HepG2 (cell line): ENCODE measurements around the gene DPM2. TPM values are rescaled to one million over a fixed set of nuclear protein-coding genes. Genes with fewer than 3 reads are reported as not detected.

Experiments used
- ARID2 ChIP-seq: sonication (generic); formaldehyde crosslinking; IDR thresholded peaks from 2 replicates; pipeline ENCODE4 v1.8.1; 2022; ENCODE audit warnings: mild to moderate bottlenecking, missing genetic modification reagents, borderline replicate concordance
- ATM ChIP-seq: fragments of 450-650 bp; IDR thresholded peaks from 2 replicates; pipeline ENCODE4 v1.7.1; 2017; ENCODE audit warnings: mild to moderate bottlenecking, borderline replicate concordance
- CTCF ChIP-seq: sonication (generic); formaldehyde crosslinking; IDR thresholded peaks from 2 replicates; pipeline ENCODE4 v1.5.0; 2020; ENCODE audit warnings: mild to moderate bottlenecking, missing genetic modification reagents, moderate library complexity
- DBP ChIP-seq: sonication (generic); formaldehyde crosslinking; IDR thresholded peaks from 2 replicates; pipeline ENCODE4 v1.4.0; 2020; ENCODE audit warnings: missing genetic modification reagents; ENCODE audit errors: not compliant biosample characterization
- GMEB1 ChIP-seq: sonication (generic); formaldehyde crosslinking; IDR thresholded peaks from 2 replicates; pipeline ENCODE4 v1.5.1; 2020; ENCODE audit warnings: missing genetic modification reagents, mild to moderate bottlenecking, borderline replicate concordance
- HDAC2 ChIP-seq: sonication (generic); formaldehyde crosslinking; IDR thresholded peaks from 2 replicates; pipeline ENCODE4 v1.4.0; 2020; ENCODE audit warnings: missing genetic modification reagents
- JUND ChIP-seq: sonication (generic); formaldehyde crosslinking; IDR thresholded peaks from 2 replicates; pipeline ENCODE4 v1.8.0; 2022; ENCODE audit warnings: mild to moderate bottlenecking, missing genetic modification reagents
- KAT8 ChIP-seq: IDR thresholded peaks from 2 replicates; pipeline ENCODE4 v1.6.1; 2016; ENCODE audit warnings: missing genetic modification reagents, missing compliant biosample characterization
- KLF16 ChIP-seq, 2 experiments: sonication (generic) in 1 of 2; formaldehyde crosslinking in 1 of 2; IDR thresholded peaks; 2 replicates each; pipeline versions ENCODE4 v1.6.1 to v1.8.0; 2016 to 2023; ENCODE audit warnings: missing genetic modification reagents in 2 of 2, missing compliant biosample characterization in 1 of 2
- NCOA2 ChIP-seq: sonication (generic); formaldehyde crosslinking; IDR thresholded peaks from 2 replicates; pipeline ENCODE4 v1.8.0; 2022; ENCODE audit warnings: inconsistent platforms
- PRMT3 ChIP-seq: sonication (generic); formaldehyde crosslinking; IDR thresholded peaks from 2 replicates; pipeline ENCODE4 v1.8.1; 2022; ENCODE audit warnings: low read depth, mild to moderate bottlenecking, moderate library complexity, missing genetic modification reagents, borderline replicate concordance
- SETDB1 ChIP-seq: sonication (generic); formaldehyde crosslinking; IDR thresholded peaks from 2 replicates; pipeline ENCODE4 v1.5.1; 2020; ENCODE audit warnings: missing genetic modification reagents, mild to moderate bottlenecking, borderline replicate concordance
- TFDP2 ChIP-seq: sonication (generic); formaldehyde crosslinking; IDR thresholded peaks from 2 replicates; pipeline ENCODE4 v1.4.0; 2020; ENCODE audit warnings: missing genetic modification reagents
- ZBTB49 ChIP-seq: sonication (generic); formaldehyde crosslinking; IDR thresholded peaks from 2 replicates; pipeline ENCODE4 v1.4.0; 2020; ENCODE audit warnings: missing genetic modification reagents, borderline replicate concordance
- ZFP82 ChIP-seq: sonication (generic); formaldehyde crosslinking; IDR thresholded peaks from 2 replicates; pipeline ENCODE4 v1.5.1; 2020; ENCODE audit warnings: mild to moderate bottlenecking, missing genetic modification reagents, borderline replicate concordance
- ZNF235 ChIP-seq: sonication (generic); formaldehyde crosslinking; IDR thresholded peaks from 2 replicates; pipeline ENCODE4 v1.8.1; 2023; ENCODE audit warnings: mild to moderate bottlenecking, missing genetic modification reagents, borderline replicate concordance
- ZNF34 ChIP-seq: sonication (generic); formaldehyde crosslinking; IDR thresholded peaks from 2 replicates; pipeline ENCODE4 v1.4.0; 2020; ENCODE audit warnings: mild to moderate bottlenecking, missing genetic modification reagents, borderline replicate concordance
- ZNF383 ChIP-seq: sonication (generic); formaldehyde crosslinking; IDR thresholded peaks from 2 replicates; pipeline ENCODE4 v1.4.0; 2020; ENCODE audit warnings: missing genetic modification reagents, mild to moderate bottlenecking, borderline replicate concordance
- ZNF703 ChIP-seq: sonication (generic); formaldehyde crosslinking; IDR thresholded peaks from 2 replicates; pipeline ENCODE4 v1.5.1; 2020; ENCODE audit warnings: missing genetic modification reagents, mild to moderate bottlenecking, moderate library complexity, borderline replicate concordance
- ZNF709 ChIP-seq: sonication (generic); formaldehyde crosslinking; IDR thresholded peaks from 2 replicates; pipeline ENCODE4 v1.5.0; 2020; ENCODE audit warnings: mild to moderate bottlenecking, missing genetic modification reagents
- ZNF841 ChIP-seq: sonication (generic); formaldehyde crosslinking; IDR thresholded peaks from 2 replicates; pipeline ENCODE4 v1.8.1; 2023; ENCODE audit warnings: missing genetic modification reagents, borderline replicate concordance
- polyA plus RNA-seq, 8 experiments: library from polyadenylated mRNA; depleted of rRNA in 3 of 8; stranded (reverse) in 7 of 8; unstranded in 1 of 8; fragments of >200 nt; fragmentation: Illumina TruSeq in 4 of 8; extraction: Trizol in 4 of 8; gene quantifications; 2 replicates each; pipeline versions ENCODE4 v1.2.1 to v1.2.3, GENCODE V29; 2011 to 2016; ENCODE audit warnings: low read depth in 4 of 8, missing spikeins in 1 of 8, mixed read lengths in 1 of 8; ENCODE audit not compliant: insufficient read depth in 1 of 8
- total RNA-seq, 5 experiments: library from RNA; depleted of rRNA; stranded (reverse); fragments of >200 nt; fragmentation: Illumina TruSeq; extraction: Trizol; gene quantifications; 2 replicates each; pipeline ENCODE4 v1.2.3, GENCODE V29; 2016; ENCODE audit warnings: low read depth in 1 of 5

Gene DPM2
- total and polyA plus RNA-seq, 2 of the 13 experiments (the other 11 are each of a cell fraction or from before 2014, with no cell fraction given): 24.8 to 35.3 TPM

- TF ChIP-seq TFDP2 (CRISPR knock-in tag) (no peak), GMEB1 (CRISPR knock-in tag) (no peak), ATM (no peak), ZNF34 (CRISPR knock-in tag) (no peak), ZNF383 (CRISPR knock-in tag) (no peak), SETDB1 (CRISPR knock-in tag) (no peak), KLF16 (CRISPR knock-in tag; IDR thresholded peaks at IDR 0.05) (no peak; a peak in 1 of 4 replicates), CTCF (CRISPR knock-in tag) (peak; percentile 31; the same call in 1 of the 2 replicates), KAT8 (no peak), NCOA2 (peak; percentile 52; the same call in 1 of the 2 replicates), PRMT3 (CRISPR knock-in tag) (no peak), ZNF235 (CRISPR knock-in tag) (no peak), ZNF703 (CRISPR knock-in tag) (no peak), ZFP82 (CRISPR knock-in tag) (no peak), ZBTB49 (CRISPR knock-in tag) (no peak), ZNF709 (CRISPR knock-in tag) (no peak), DBP (no peak), HDAC2 (CRISPR knock-in tag) (peak; percentile 69), JUND (CRISPR knock-in tag) (no peak), ARID2 (no peak), ZNF841 (CRISPR knock-in tag) (no peak)
Measured at GRCh38 chr9:127897193-127897692, 40.4 kb downstream of the DPM2 start (continued).
